ENCODE data around the gene TSEN54. TPM values are rescaled to one million over a fixed set of nuclear protein-coding genes. Genes with fewer than 3 reads are reported as not detected.
A peak's percentile ranks its signal among the peaks of the same experiment; 100 is the strongest.

Gene TSEN54
- total and polyA plus RNA-seq, 9 donors, result 12.5 to 27.3 (median 21.0) TPM

DNA sequence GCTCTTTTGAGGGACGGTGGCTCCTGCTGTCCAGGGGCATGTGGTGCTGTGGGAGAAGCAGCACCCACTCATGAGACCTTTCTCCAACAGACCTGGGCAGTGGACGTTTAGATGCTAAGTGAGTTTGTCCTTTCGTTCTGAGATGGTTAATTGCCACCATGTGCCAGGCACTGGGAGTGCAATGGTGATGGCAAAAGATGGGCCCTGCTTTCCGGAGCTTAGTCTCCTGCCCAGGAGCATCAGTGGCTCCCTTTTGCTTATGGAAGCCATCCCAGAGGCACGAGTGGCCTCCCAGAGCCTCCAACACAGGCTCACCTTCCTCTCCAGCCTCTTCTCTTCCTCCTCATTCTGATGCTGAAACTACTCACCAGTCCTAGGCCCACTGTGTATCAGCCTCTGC lies 29.4 kb upstream of the TSEN54 start:
- Histone ChIP-seq H3K36me3 (ENCODE audit: control insufficient read depth, insufficient read depth, low read length) (peaks cover 53% of the 10 kb centered on the region), H3K27me3 (ENCODE audit: control insufficient read depth, insufficient read depth, low read length) (no peaks in the 10 kb centered on the region), H3K27ac (ENCODE audit: low read length) (no peak overlapping the region), H3K4me1 (ENCODE audit: control insufficient read depth, insufficient read depth, low read length) (peaks cover 59% of the 10 kb centered on the region), H3K9me3 (replicated peaks; ENCODE audit: control insufficient read depth, low read depth, low read length) (no peaks in the 10 kb centered on the region), H3K4me3 (ENCODE audit: low read length) (no peak overlapping the region)
- no peak for DNase-seq
- WGBS (ENCODE audit: insufficient coverage), result 72% methylated on average over 5 of the region's 5 CpGs

DNA sequence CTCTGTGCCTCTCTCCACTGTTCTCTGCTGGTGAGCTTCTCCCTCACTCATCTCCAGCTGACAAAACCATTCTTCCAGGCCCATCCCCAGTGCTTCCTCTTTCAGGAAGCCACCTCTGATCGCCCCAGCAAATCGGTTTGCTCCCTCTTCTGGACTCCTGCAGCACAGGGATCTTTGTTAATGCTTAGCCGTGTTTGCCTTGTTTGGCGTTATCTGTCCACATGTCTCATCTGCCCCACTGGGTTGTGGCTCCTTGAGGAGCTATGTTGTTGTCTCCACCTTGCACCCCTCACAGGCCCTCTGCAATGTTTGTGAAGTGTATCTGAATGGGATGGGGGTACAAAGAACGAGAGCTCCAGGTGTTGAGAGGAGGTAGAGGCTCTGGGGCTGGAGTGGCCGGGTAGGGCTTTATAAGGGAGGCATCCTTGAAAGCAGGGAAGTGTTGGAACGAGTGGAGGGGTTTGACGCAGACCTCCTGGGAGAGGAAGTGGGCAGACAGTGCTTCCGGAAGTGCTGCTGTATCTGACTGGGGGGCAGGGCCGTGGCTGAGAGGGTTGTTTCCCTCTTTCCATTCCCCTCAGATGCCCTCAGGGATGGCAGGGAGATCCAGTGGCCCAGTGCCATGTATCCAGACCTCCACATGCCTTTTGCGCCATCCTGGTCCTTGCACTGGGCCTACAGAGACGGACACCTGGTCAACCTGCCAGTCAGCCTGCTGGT lies 28.8 kb upstream of the TSEN54 start:
- WGBS (ENCODE audit: insufficient coverage), result 66% methylated on average over 6 of the region's 12 CpGs

DNA sequence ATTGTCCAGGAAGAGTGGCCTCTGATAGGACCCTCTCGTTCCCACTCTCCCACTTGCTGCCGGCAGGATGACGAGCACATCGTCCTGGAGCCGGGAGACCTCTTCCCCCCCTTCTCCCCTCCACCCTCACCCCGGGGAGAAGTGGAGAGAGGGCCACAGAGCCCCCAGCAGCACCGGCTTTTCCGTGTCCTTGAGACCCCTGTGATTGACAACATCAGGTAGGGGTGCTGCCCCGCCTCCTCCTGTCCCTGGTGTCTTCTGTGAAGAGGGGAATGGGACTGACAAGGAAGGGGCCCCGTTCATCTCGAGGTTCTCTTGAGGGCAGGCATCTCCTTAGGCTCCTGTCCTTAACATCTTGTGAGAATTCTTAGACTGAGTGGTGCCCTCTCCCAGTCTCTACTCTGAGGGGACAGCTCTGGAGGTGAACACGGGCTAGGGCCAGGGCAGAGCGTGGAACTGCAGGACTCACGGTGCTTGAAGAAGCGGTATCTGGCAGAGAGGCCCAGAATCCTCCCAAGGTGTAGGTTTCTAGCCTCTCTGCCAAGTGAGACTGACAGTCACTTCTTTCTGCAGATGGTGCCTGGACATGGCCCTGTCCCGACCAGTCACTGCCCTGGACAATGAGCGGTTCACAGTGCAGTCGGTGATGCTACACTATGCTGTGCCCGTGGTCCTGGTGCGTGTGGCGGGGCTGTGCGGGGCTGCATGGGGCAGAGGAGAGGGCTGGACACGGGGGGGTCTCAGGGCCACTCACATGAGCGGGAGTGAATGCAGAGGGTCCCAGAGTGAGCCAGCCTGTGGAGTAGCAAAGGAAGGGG lies 27.4 kb upstream of the TSEN54 start:
- H3K9me3 ChIP-seq (replicated peaks; ENCODE audit: control insufficient read depth, low read depth, low read length), result no peaks in the 10 kb centered on the region

More for the DNA sequence above, 28.8 kb upstream of the TSEN54 start:
- Histone ChIP-seq H3K4me3 (ENCODE audit: low read length) (no peak overlapping the region), H3K36me3 (ENCODE audit: control insufficient read depth, insufficient read depth, low read length) (peaks cover 58% of the 10 kb centered on the region), H3K27ac (ENCODE audit: low read length) (no peak overlapping the region), H3K9me3 (replicated peaks; ENCODE audit: control insufficient read depth, low read depth, low read length) (no peaks in the 10 kb centered on the region), H3K27me3 (ENCODE audit: control insufficient read depth, insufficient read depth, low read length) (no peaks in the 10 kb centered on the region), H3K4me1 (ENCODE audit: control insufficient read depth, insufficient read depth, low read length) (peaks cover 57% of the 10 kb centered on the region)
- peak; percentile 68 for DNase-seq

DNA sequence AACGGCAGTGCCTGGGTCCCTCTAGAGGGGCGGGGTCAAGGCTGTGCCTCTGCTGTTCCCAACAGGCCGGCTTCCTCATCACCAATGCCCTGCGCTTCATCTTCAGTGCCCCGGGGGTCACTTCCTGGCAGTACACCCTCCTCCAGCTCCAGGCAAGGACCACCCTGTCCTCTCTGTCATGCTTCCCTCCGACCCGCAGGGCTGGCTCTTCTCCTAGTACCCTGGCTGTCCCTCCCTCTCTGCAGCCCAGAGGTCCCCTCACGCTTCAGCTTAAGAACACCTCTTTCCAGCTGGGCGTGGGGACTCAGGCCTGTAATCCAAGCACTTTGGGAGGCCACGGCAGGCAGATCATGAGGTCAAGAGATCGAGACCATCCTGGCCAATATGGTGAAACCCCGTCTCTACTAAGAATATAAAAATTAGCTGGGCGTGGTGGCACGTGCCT lies 26.8 kb upstream of the TSEN54 start:
- Histone ChIP-seq H3K27ac (ENCODE audit: low read length) (no peak overlapping the region), H3K4me1 (ENCODE audit: control insufficient read depth, insufficient read depth, low read length) (peaks cover 50% of the 10 kb centered on the region), H3K4me3 (ENCODE audit: low read length) (no peak overlapping the region), H3K27me3 (ENCODE audit: control insufficient read depth, insufficient read depth, low read length) (no peaks in the 10 kb centered on the region), H3K36me3 (ENCODE audit: control insufficient read depth, insufficient read depth, low read length) (peaks cover 79% of the 10 kb centered on the region), H3K9me3 (replicated peaks; ENCODE audit: control insufficient read depth, low read depth, low read length) (no peaks in the 10 kb centered on the region)
- no peak for DNase-seq
- 70% methylated on average over 8 of the region's 14 CpGs for WGBS (ENCODE audit: insufficient coverage)

More for the DNA sequence above, 27.4 kb upstream of the TSEN54 start:
- Histone ChIP-seq H3K4me3 (ENCODE audit: low read length) (no peak overlapping the region), H3K27ac (ENCODE audit: low read length) (no peak overlapping the region), H3K27me3 (ENCODE audit: control insufficient read depth, insufficient read depth, low read length) (no peaks in the 10 kb centered on the region), H3K36me3 (ENCODE audit: control insufficient read depth, insufficient read depth, low read length) (peaks cover 72% of the 10 kb centered on the region), H3K4me1 (ENCODE audit: control insufficient read depth, insufficient read depth, low read length) (peaks cover 50% of the 10 kb centered on the region)
- WGBS (ENCODE audit: insufficient coverage), result 86% methylated on average over 13 of the region's 24 CpGs
- no peak for DNase-seq

DNA sequence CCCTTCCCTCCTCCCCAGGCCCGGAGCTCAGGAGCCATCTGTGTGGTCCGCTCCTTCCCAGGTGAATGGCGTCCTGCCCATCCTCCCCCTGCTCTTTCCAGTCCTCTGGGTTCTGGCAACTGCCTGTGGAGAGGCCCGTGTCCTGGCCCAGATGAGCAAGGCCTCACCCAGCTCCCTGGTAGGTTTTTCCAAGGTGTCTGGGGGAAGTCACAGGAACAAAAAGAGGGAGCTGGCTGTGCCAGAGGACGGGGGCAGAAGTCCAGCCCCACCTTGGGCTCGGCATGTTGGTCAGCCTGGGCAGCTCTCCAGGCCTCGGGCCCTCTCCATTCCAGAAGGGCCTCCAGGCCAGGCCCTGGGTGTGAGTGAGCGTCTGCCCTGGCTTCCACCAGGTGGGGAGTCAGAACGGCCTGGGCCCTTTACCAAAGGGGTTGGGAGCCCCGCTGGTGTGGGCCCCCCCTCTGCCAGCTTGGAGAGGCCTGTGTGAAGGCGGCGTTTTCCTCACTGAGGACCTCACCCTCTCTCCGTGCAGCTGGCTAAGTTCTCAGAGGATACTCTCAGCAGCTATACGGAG lies 26.1 kb upstream of the TSEN54 start:
- Histone ChIP-seq H3K4me3 (ENCODE audit: low read length) (no peak overlapping the region), H3K27me3 (ENCODE audit: control insufficient read depth, insufficient read depth, low read length) (no peaks in the 10 kb centered on the region), H3K27ac (ENCODE audit: low read length) (no peak overlapping the region), H3K36me3 (ENCODE audit: control insufficient read depth, insufficient read depth, low read length) (peaks cover 86% of the 10 kb centered on the region), H3K9me3 (replicated peaks; ENCODE audit: control insufficient read depth, low read depth, low read length) (no peaks in the 10 kb centered on the region), H3K4me1 (ENCODE audit: control insufficient read depth, insufficient read depth, low read length) (peaks cover 50% of the 10 kb centered on the region)
- no peak for DNase-seq
- WGBS (ENCODE audit: insufficient coverage), result 51% methylated on average over 9 of the region's 14 CpGs

DNA sequence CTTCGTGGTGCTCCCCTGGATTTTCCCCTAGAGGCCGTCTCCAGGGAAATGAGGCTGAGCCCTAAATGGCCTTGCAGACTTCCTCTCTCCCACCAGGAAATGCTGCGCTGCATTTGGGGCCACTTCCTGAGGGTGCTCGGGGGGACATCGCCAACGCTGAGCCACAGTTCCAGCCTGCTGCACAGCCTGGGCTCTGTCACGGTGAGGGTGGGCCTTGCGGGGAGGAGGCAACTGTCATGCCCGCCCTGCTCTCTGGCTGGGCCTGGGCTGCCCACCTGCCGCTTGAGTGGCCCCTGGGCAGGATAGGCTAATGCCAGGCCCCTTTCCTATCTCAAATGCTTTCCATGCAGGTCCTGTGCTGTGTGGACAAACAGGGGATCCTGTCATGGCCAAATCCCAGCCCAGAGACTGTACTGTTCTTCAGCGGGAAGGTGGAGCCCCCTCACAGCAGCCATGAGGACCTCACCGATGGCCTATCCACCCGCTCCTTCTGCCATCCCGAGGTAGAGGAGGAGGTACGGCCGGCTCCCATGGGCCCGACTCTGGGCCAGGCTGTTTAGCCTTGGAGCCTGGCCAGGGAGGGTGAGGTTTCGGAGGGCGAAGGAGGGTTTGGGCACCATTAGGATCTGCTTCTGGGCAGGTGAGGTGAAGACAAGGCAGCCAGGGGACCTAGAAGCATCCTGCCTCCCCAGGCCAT lies 25.2 kb upstream of the TSEN54 start:
- H3K27me3 ChIP-seq (ENCODE audit: control insufficient read depth, insufficient read depth, low read length), result no peaks in the 10 kb centered on the region
- WGBS (ENCODE audit: insufficient coverage), result 82% methylated on average over 15 of the region's 19 CpGs
- no peaks in the 10 kb centered on the region for H3K9me3 ChIP-seq (replicated peaks; ENCODE audit: control insufficient read depth, low read depth, low read length)
- no peak for DNase-seq
- H3K36me3 ChIP-seq (ENCODE audit: control insufficient read depth, insufficient read depth, low read length), result peaks cover 93% of the 10 kb centered on the region
- peaks cover 43% of the 10 kb centered on the region for H3K4me1 ChIP-seq (ENCODE audit: control insufficient read depth, insufficient read depth, low read length)
- H3K4me3 ChIP-seq (ENCODE audit: low read length), result no peak overlapping the region
- H3K27ac ChIP-seq (ENCODE audit: low read length), result no peak overlapping the region

DNA sequence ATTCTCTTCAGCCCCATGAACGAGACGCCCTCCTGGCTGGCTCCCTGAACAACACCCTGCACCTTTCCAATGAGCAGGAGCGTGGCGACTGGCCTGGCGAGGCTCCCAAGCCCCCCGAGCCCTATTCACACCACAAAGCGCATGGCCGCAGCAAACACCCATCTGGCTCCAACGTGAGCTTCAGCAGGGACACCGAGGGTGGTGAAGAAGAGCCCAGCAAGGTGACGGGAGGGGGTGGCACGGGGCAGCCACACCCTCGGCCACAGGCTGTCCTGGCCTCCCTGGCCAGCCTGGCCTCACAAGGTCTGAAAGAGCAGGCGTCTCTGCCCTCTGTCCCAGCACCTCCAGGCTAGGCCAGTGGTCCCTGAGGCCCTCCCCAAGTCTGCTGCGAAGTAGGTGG lies 24.6 kb upstream of the TSEN54 start:
- WGBS (ENCODE audit: insufficient coverage), result 87% methylated on average over 13 of the region's 15 CpGs
- H3K4me1 ChIP-seq (ENCODE audit: control insufficient read depth, insufficient read depth, low read length), result peaks cover 38% of the 10 kb centered on the region
- no peaks in the 10 kb centered on the region for H3K9me3 ChIP-seq (replicated peaks; ENCODE audit: control insufficient read depth, low read depth, low read length)
- peaks cover 93% of the 10 kb centered on the region for H3K36me3 ChIP-seq (ENCODE audit: control insufficient read depth, insufficient read depth, low read length)
- no peak for DNase-seq
- H3K27ac ChIP-seq (ENCODE audit: low read length), result no peak overlapping the region
- no peaks in the 10 kb centered on the region for H3K27me3 ChIP-seq (ENCODE audit: control insufficient read depth, insufficient read depth, low read length)
- no peak overlapping the region for H3K4me3 ChIP-seq (ENCODE audit: low read length)

DNA sequence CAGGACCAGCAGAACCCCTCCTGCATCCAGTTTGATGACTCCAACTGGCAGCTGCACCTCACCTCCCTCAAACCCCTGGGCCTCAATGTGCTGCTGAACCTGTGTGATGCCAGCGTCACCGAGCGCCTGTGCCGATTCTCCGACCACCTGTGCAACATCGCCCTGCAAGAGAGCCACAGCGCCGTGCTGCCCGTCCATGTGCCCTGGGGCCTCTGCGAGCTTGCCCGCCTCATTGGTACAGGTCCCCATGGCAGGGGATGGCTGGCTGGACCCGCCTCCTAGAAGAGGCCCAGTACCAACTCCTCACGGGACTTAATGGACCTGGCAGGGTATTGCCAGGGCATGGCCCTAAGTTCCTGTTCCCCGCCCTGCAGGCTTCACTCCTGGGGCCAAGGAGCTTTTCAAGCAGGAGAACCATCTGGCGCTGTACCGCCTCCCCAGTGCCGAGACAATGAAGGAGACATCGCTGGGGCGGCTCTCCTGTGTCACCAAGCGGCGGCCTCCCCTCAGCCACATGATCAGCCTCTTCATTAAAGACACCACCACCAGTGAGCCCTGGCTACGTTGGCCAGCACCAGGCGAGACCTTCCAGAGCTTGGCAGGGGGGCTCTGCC lies 23.7 kb upstream of the TSEN54 start:
- H3K27me3 ChIP-seq (ENCODE audit: control insufficient read depth, insufficient read depth, low read length), result no peaks in the 10 kb centered on the region
- H3K27ac ChIP-seq (ENCODE audit: low read length), result no peak overlapping the region
- H3K36me3 ChIP-seq (ENCODE audit: control insufficient read depth, insufficient read depth, low read length), result peaks cover 90% of the 10 kb centered on the region
- no peaks in the 10 kb centered on the region for H3K9me3 ChIP-seq (replicated peaks; ENCODE audit: control insufficient read depth, low read depth, low read length)
- no peak for DNase-seq
- peaks cover 30% of the 10 kb centered on the region for H3K4me1 ChIP-seq (ENCODE audit: control insufficient read depth, insufficient read depth, low read length)
- WGBS (ENCODE audit: insufficient coverage), result 91% methylated on average over 21 of the region's 23 CpGs
- H3K4me3 ChIP-seq (ENCODE audit: low read length), result no peak overlapping the region

DNA sequence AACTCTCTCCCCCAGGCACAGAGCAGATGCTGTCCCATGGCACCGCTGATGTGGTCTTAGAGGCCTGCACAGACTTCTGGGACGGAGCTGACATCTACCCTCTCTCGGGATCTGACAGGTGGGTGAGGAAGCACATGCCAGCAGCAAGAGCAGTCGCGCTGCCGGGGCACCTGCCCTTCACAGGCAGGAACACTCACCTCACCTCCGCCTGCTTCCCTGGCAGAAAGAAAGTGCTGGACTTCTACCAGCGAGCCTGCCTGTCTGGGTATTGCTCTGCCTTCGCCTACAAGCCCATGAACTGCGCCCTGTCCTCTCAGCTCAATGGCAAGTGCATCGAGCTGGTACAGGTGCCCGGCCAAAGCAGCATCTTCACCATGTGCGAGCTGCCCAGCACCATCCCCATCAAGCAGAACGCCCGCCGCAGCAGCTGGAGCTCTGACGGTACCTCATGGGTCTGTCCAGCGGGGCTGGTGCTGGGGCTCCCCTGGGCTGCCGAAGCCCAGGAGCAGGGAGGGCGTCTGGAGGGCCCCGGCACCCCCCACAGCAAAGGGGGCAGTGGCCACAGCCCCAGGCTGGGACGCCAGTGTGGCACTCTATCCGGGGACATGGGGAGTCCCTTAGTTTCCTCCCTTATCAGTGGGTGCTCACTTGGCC lies 22.7 kb upstream of the TSEN54 start:
- peaks cover 29% of the 10 kb centered on the region for H3K4me1 ChIP-seq (ENCODE audit: control insufficient read depth, insufficient read depth, low read length)
- H3K27ac ChIP-seq (ENCODE audit: low read length), result no peak overlapping the region
- H3K9me3 ChIP-seq (replicated peaks; ENCODE audit: control insufficient read depth, low read depth, low read length), result no peaks in the 10 kb centered on the region
- no peak for DNase-seq
- H3K27me3 ChIP-seq (ENCODE audit: control insufficient read depth, insufficient read depth, low read length), result no peaks in the 10 kb centered on the region
- H3K36me3 ChIP-seq (ENCODE audit: control insufficient read depth, insufficient read depth, low read length), result peaks cover 97% of the 10 kb centered on the region
- 93% methylated on average over 21 of the region's 23 CpGs for WGBS (ENCODE audit: insufficient coverage)
- H3K4me3 ChIP-seq (ENCODE audit: low read length), result no peak overlapping the region
